H1 (cell line): ENCODE data around the gene FAM241A. TPM values are rescaled to one million over a fixed set of nuclear protein-coding genes. Genes with fewer than 3 reads are reported as not detected.

Experiments used
- CTCF ChIA-PET: fragments of 300-600 bp; sonication (Branson Sonifier 250); formaldehyde crosslinking; loops from one replicate; lab custom pipeline; 2021; ENCODE audit not compliant: partially characterized antibody; lab: Charles Lee
- POLR2A ChIA-PET: fragments of 300-600 bp; sonication (Branson Sonifier 250); formaldehyde crosslinking; loops from one replicate; lab custom pipeline; 2021; ENCODE audit warnings: inconsistent platforms; ENCODE audit not compliant: partially characterized antibody; lab: Charles Lee
- DNase-seq, 2 experiments: peaks; one replicate each; pipeline versions ENCODE4 v3.0.0 to v3.0.0-alpha.2; 2010 to 2022; ENCODE audit warnings: low spot score in 2 of 2, low read depth in 1 of 2, mixed read lengths in 1 of 2
- FAIRE-seq: peaks from 2 replicates; lab custom pipeline; 2011; peaks lifted over from hg19 to GRCh38; lab: Jason Lieb, UNC
- H2AFZ ChIP-seq: 2 replicates; pipeline ENCODE4 v1.8.1; 2012; ENCODE audit warnings: low read length, inconsistent platforms
- H2AK5ac ChIP-seq: 2 replicates; pipeline ENCODE4 v1.6.1; 2013; ENCODE audit warnings: low read depth, low read length
- H2BK120ac ChIP-seq: replicated peaks from 2 replicates; pipeline ENCODE3; 2013; ENCODE audit warnings: low read depth, low read length, inconsistent platforms
- H2BK12ac ChIP-seq: 2 replicates; pipeline ENCODE4 v1.6.1; 2013; ENCODE audit warnings: low read depth, low read length
- H2BK15ac ChIP-seq: 2 replicates; pipeline ENCODE4 v1.6.1; 2013; ENCODE audit warnings: low read length
- H2BK20ac ChIP-seq: 2 replicates; pipeline ENCODE4 v1.6.1; 2013; ENCODE audit warnings: low read length
- H2BK5ac ChIP-seq: 2 replicates; pipeline ENCODE4 v1.6.1; 2013; ENCODE audit warnings: low read depth, low read length
- H3K14ac ChIP-seq: 2 replicates; pipeline ENCODE4 v1.6.1; 2013; ENCODE audit warnings: inconsistent platforms; ENCODE audit not compliant: insufficient read length
- H3K18ac ChIP-seq: 2 replicates; pipeline ENCODE4 v1.6.1; 2013; ENCODE audit warnings: low read length; ENCODE audit errors: extremely low read depth
- H3K23ac ChIP-seq: 2 replicates; pipeline ENCODE4 v1.6.1; 2013; ENCODE audit warnings: inconsistent platforms; ENCODE audit not compliant: insufficient read length
- H3K23me2 ChIP-seq: 2 replicates; pipeline ENCODE4 v1.6.1; 2013; ENCODE audit warnings: low read depth, low read length
- H3K27ac ChIP-seq: 2 replicates; pipeline ENCODE4 v1.6.1; 2011; ENCODE audit warnings: low read depth, low read length, inconsistent platforms
- H3K27me3 ChIP-seq, 4 experiments: replicated peaks in 1 of 4; 1 replicate in 1 of 4; 2 replicates in 3 of 4; pipeline versions ENCODE4 v1.6.1 to v1.8.1; 2011 to 2013; ENCODE audit warnings: low read length in 3 of 4, mild to moderate bottlenecking in 3 of 4, inconsistent platforms in 2 of 4, mixed read lengths in 2 of 4, moderate library complexity in 1 of 4; ENCODE audit not compliant: control insufficient read depth in 3 of 4, insufficient read depth in 3 of 4; ENCODE audit errors: extremely low read depth in 1 of 4
- H3K36me3 ChIP-seq, 4 experiments: 2 replicates each; pipeline versions ENCODE4 v1.6.1 to v1.8.1; 2011 to 2013; ENCODE audit warnings: mild to moderate bottlenecking in 4 of 4, low read length in 3 of 4, moderate library complexity in 2 of 4, control low read depth in 1 of 4, inconsistent platforms in 1 of 4; ENCODE audit not compliant: insufficient read depth in 4 of 4, control insufficient read depth in 2 of 4
- H3K4ac ChIP-seq: replicated peaks from 2 replicates; pipeline ENCODE3; 2013; ENCODE audit warnings: low read length, low read depth, mixed read lengths, inconsistent platforms; ENCODE audit not compliant: insufficient read length
- H3K4me1 ChIP-seq, 4 experiments: replicated peaks in 1 of 4; 1 replicate in 1 of 4; 2 replicates in 3 of 4; pipeline versions ENCODE4 v1.6.1 to v1.8.1; 2011 to 2013; ENCODE audit warnings: low read length in 3 of 4, inconsistent platforms in 2 of 4, mixed read lengths in 1 of 4; ENCODE audit not compliant: insufficient read depth in 4 of 4, control insufficient read depth in 3 of 4
- H3K4me2 ChIP-seq, 2 experiments: 2 replicates each; pipeline versions ENCODE4 v1.6.1 to v1.8.1; 2011 to 2013; ENCODE audit warnings: low read depth in 2 of 2, low read length in 2 of 2, control low read depth in 1 of 2, inconsistent platforms in 1 of 2, mild to moderate bottlenecking in 1 of 2; ENCODE audit not compliant: insufficient read depth in 1 of 2
- H3K4me3 ChIP-seq, 4 experiments: fragments of 200-600, 300-600 bp in 1 of 4; sonication (generic), shearing (Covaris generic), sonication (Bioruptor Twin) in 1 of 4; 2 replicates each; pipeline versions ENCODE4 v1.5.1 to v1.8.1; 2011 to 2016; ENCODE audit warnings: low read length in 4 of 4, low read depth in 3 of 4, control low read depth in 2 of 4, inconsistent platforms in 2 of 4, mild to moderate bottlenecking in 2 of 4, mixed read lengths in 1 of 4, moderate library complexity in 1 of 4; ENCODE audit not compliant: insufficient read depth in 2 of 4; ENCODE audit errors: extremely low read depth in 1 of 4
- H3K56ac ChIP-seq: replicated peaks from 2 replicates; pipeline ENCODE3; 2013; ENCODE audit warnings: low read depth, mild to moderate bottlenecking, mixed read lengths, low read length, inconsistent platforms; ENCODE audit not compliant: insufficient read length
- H3K79me1 ChIP-seq: 2 replicates; pipeline ENCODE4 v1.6.1; 2013; ENCODE audit warnings: low read depth, low read length, control low read depth
- H3K79me2 ChIP-seq, 2 experiments: 2 replicates each; pipeline versions ENCODE4 v1.6.1 to v1.8.1; 2012 to 2013; ENCODE audit warnings: low read length in 2 of 2, mild to moderate bottlenecking in 2 of 2, inconsistent platforms in 1 of 2; ENCODE audit not compliant: insufficient read depth in 2 of 2, control insufficient read depth in 1 of 2
- H3K9ac ChIP-seq, 4 experiments: replicated peaks in 1 of 4; 1 replicate in 1 of 4; 2 replicates in 3 of 4; pipeline versions ENCODE4 v1.6.1 to v1.8.1; 2011 to 2013; ENCODE audit warnings: low read depth in 3 of 4, low read length in 3 of 4, control low read depth in 2 of 4, mild to moderate bottlenecking in 2 of 4, moderate library complexity in 2 of 4, inconsistent platforms in 1 of 4; ENCODE audit errors: extremely low read depth in 1 of 4
- H3K9me3 ChIP-seq, 2 experiments: 2 replicates each; pipeline versions ENCODE4 v1.6.1 to v1.8.1; 2012 to 2013; ENCODE audit warnings: mild to moderate bottlenecking in 2 of 2, moderate library complexity in 2 of 2, control low read depth in 1 of 2, inconsistent platforms in 1 of 2, low read depth in 1 of 2, low read length in 1 of 2, mixed read lengths in 1 of 2; ENCODE audit not compliant: insufficient read depth in 2 of 2
- H4K20me1 ChIP-seq, 2 experiments: replicated peaks in 1 of 2; 2 replicates each; pipeline versions ENCODE3 to v1.8.1; 2011 to 2013; ENCODE audit warnings: inconsistent platforms in 2 of 2, low read length in 2 of 2, mild to moderate bottlenecking in 1 of 2; ENCODE audit not compliant: insufficient read depth in 2 of 2, control insufficient read depth in 1 of 2
- H4K5ac ChIP-seq: 2 replicates; pipeline ENCODE4 v1.6.1; 2013; ENCODE audit warnings: low read length, low read depth, mixed read lengths, inconsistent platforms; ENCODE audit not compliant: insufficient read length
- H4K8ac ChIP-seq: 2 replicates; pipeline ENCODE4 v1.8.0; 2013; ENCODE audit warnings: mild to moderate bottlenecking, moderate library complexity, low read length, inconsistent platforms; ENCODE audit not compliant: insufficient read depth; ENCODE audit errors: extremely low read depth
- H4K91ac ChIP-seq: replicated peaks from 2 replicates; pipeline ENCODE3; 2013; ENCODE audit warnings: low read length, mixed read lengths, inconsistent platforms; ENCODE audit not compliant: insufficient read length
- ATF3 ChIP-seq: IDR thresholded peaks from 2 replicates; pipeline ENCODE4 v1.6.1; 2011; ENCODE audit warnings: low read depth, mild to moderate bottlenecking, low read length; ENCODE audit not compliant: insufficient read depth
- BCL11A ChIP-seq, 2 experiments: IDR thresholded peaks; one replicate each; pipeline ENCODE4 v1.6.1; 2011; ENCODE audit warnings: low read depth in 2 of 2, low read length in 2 of 2, mild to moderate bottlenecking in 2 of 2
- BRCA1 ChIP-seq: IDR thresholded peaks from 2 replicates; pipeline ENCODE4 v1.6.1; 2012; ENCODE audit warnings: low read depth, low read length, improper control_type of control experiment
- E2F6 ChIP-seq: IDR thresholded peaks from 2 replicates; pipeline ENCODE4 v1.6.1; 2012; ENCODE audit warnings: inconsistent platforms
- GTF2F1 ChIP-seq: IDR thresholded peaks from 2 replicates; pipeline ENCODE4 v1.6.1; 2012; ENCODE audit warnings: low read depth, low read length, improper control_type of control experiment, borderline replicate concordance
- HDAC2 ChIP-seq, 2 experiments: fragments of 300-600 bp in 1 of 2; sonication (generic) in 1 of 2; IDR thresholded peaks; 2 replicates each; pipeline ENCODE4 v1.6.1; 2011 to 2012; ENCODE audit warnings: low read depth in 2 of 2, low read length in 2 of 2, mild to moderate bottlenecking in 2 of 2, moderate library complexity in 2 of 2, borderline replicate concordance in 1 of 2, inconsistent platforms in 1 of 2
- KDM5A ChIP-seq: fragments of 200-600 bp; IDR thresholded peaks from 2 replicates; pipeline ENCODE4 v1.7.1; 2012; ENCODE audit warnings: mild to moderate bottlenecking, low read length, inconsistent platforms, mixed read lengths
- RBBP5 ChIP-seq: IDR thresholded peaks from 2 replicates; pipeline ENCODE4 v1.7.1; 2012; ENCODE audit warnings: low read depth, mild to moderate bottlenecking, inconsistent platforms, low read length, moderate library complexity, borderline replicate concordance
- SP4 ChIP-seq: IDR thresholded peaks from 2 replicates; pipeline ENCODE4 v1.6.1; 2012; ENCODE audit warnings: low read length, inconsistent platforms
- SRF ChIP-seq: IDR thresholded peaks from 2 replicates; pipeline ENCODE4 v1.6.1; 2011; ENCODE audit warnings: mild to moderate bottlenecking, low read depth, low read length, moderate library complexity
- WGBS, 2 experiments: shearing (Covaris generic) in 1 of 2; methylation state at CpG; one replicate each; pipeline versions ENCODE4 v1.1.6 to v1.1.7; 2013 to 2015; ENCODE audit warnings: low lambda C conversion rate in 2 of 2, mixed read lengths in 2 of 2, inconsistent platforms in 1 of 2, low coverage in 1 of 2, missing lambda C conversion rate in 1 of 2; ENCODE audit not compliant: insufficient replicate concordance in 2 of 2, insufficient coverage in 1 of 2, insufficient read length in 1 of 2; ENCODE audit errors: extremely low coverage in 1 of 2, missing lambda C conversion rate in 1 of 2; 5-methylcytosine and 5-hydroxymethylcytosine counted together
- polyA plus RNA-seq, 7 experiments: library from polyadenylated mRNA; depleted of rRNA in 3 of 7; stranded (reverse) in 5 of 7; unstranded in 2 of 7; fragments of >200 nt in 5 of 7; fragments of 200-250 nt in 2 of 7; gene quantifications; 1 replicate in 5 of 7; 2 replicates in 1 of 7; 4 replicates in 1 of 7; pipeline versions ENCODE4 v1.2.1 to v1.2.3, GENCODE V29; 2011 to 2013; ENCODE audit warnings: missing spikeins in 2 of 7, mixed read lengths in 2 of 7
- total RNA-seq: library from RNA; stranded (reverse); fragmentation: NEBNext Ultra II Directional; extraction: Animal tissue kit (Norgen Biotek cat#: 25700); gene quantifications from 2 replicates; pipeline ENCODE4 v1.2.1, GENCODE V29; 2021

The FAM241A gene
- total and polyA plus RNA-seq, 2 of the 8 experiments (the other 6 are each of a cell fraction or from before 2014, with no cell fraction given) = 0.20 to 0.73 TPM

DNA sequence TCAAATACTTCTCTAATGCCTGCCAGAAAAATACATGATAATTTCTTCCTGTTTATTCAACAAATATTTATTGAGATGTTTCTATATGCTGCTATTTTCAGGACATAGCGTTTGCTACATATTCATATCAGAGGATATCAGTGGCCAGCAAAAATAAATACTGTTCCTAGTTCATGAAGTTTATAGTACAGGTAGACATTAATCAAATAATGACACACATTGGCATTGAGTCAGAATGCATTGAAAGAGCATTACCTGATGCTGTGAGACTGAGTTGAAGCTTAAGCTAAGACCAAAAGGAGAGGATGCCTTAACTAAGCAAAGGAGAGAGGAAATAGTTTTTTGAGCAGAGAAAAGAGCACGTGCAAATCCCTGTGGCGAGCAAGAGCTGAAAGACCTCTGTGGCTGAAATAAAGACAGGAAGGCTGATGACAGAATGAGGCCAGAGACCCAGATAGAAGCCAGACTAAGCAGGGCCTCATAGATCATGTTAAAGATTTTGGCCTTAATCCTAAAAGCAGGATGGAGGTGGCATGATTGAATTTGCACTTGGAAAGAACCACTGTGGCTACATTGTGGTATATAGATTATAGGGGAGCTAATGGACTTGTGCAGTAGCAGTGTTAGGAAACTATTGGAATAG lies 36.2 kb downstream of the FAM241A start:
- Histone ChIP-seq H2AFZ (no peak overlapping the region), H3K56ac (no peak overlapping the region), H3K23ac (no peak overlapping the region), H2BK5ac (no peak overlapping the region), H3K4me1 (no peaks in the 10 kb centered on the region; a peak in 1 of 7 replicates), H2AK5ac (no peak overlapping the region), H4K91ac (no peak overlapping the region), H3K14ac (no peak overlapping the region), H3K27ac (no peak overlapping the region), H2BK20ac (no peak overlapping the region), H3K36me3 (no peaks in the 10 kb centered on the region), H3K4me2 (no peak overlapping the region), H3K18ac (no peak overlapping the region), H3K27me3 (no peaks in the 10 kb centered on the region), H4K8ac (no peak overlapping the region), H3K4ac (no peak overlapping the region), H4K5ac (no peak overlapping the region), H2BK15ac (no peak overlapping the region), H3K79me1 (no peaks in the 10 kb centered on the region), H4K20me1 (no peaks in the 10 kb centered on the region), H3K4me3 (no peak overlapping the region), H3K9ac (no peak overlapping the region), H3K9me3 (no peaks in the 10 kb centered on the region), H2BK120ac (no peak overlapping the region), H3K79me2 (no peaks in the 10 kb centered on the region), H3K23me2 (no peaks in the 10 kb centered on the region), H2BK12ac (no peak overlapping the region)
- TF ChIP-seq RBBP5 (no peak), GTF2F1 (no peak), E2F6 (no peak), SRF (no peak), HDAC2 (IDR thresholded peaks at IDR 0.05; ENCODE audit: borderline replicate concordance in 1 of 2, low read depth in 2 of 2, low read length in 2 of 2) (no peak), ATF3 (no peak), BCL11A (IDR thresholded peaks at IDR 0.05; ENCODE audit: low read depth in 2 of 2, low read length in 2 of 2) (no peak), SP4 (no peak), KDM5A (no peak), BRCA1 (no peak)
- ChIA-PET CTCF (interaction anchor here (1.2 to 1.6 kb wide), 2 partner anchors 8 to 81 kb away, joined by 3 to 7 read pairs; no protein-coding TSS in a partner anchor), POLR2A (no interaction called here)
- no peak for FAIRE-seq
- DNase-seq = no peak
- WGBS, 2 experiments = 78% methylated on average over 3 of the region's 3 CpGs; no CpG with 5 or more reads in 1 of the 2 experiments
